DMS79 treated with DMSO at 0.1 percent for 48 hours (cell line): ENCODE measurements around the gene LGR6.
A peak's percentile ranks its signal among the peaks of the same experiment; 100 is the strongest.
"Not testable (repeated sequence)": the region's sequence is repeated elsewhere in the genome, so short reads cannot be mapped to it uniquely, and the experiment has no call there.

ENCODE experiments used
- DNase-seq: peaks from one replicate; lab custom pipeline; 2025; lab: John Stamatoyannopoulos, UW

LGR6 gene

GRCh38 chr1:202176949-202177927 is 16.4 kb upstream of the LGR6 start:
- DNase-seq = no peak

GRCh38 chr1:202179828-202180750 is 13.5 kb upstream of the LGR6 start:
- DNase-seq = no peak

GRCh38 chr1:202180751-202181139 is 12.9 kb upstream of the LGR6 start:
- DNase-seq = not testable (repeated sequence)

- no peak for DNase-seq
Observed at GRCh38 chr1:202181586-202181985, 12.0 kb upstream of the LGR6 start.

GRCh38 chr1:202182040-202182877 is 11.3 kb upstream of the LGR6 start:
- no peak for DNase-seq

GRCh38 chr1:202184750-202185460 is 8.7 kb upstream of the LGR6 start:
- peak; percentile 6 for DNase-seq

- DNase-seq = no peak
Observed at GRCh38 chr1:202186327-202186726, 7.3 kb upstream of the LGR6 start.

GRCh38 chr1:202187041-202187671 is 6.4 kb upstream of the LGR6 start:
- DNase-seq = peak; percentile 68

- DNase-seq = no peak
Observed at GRCh38 chr1:202187697-202188407, 5.7 kb upstream of the LGR6 start.

GRCh38 chr1:202189001-202189790 is 4.4 kb upstream of the LGR6 start:
- DNase-seq = peak; percentile 21

GRCh38 chr1:202189918-202190715 is 3.5 kb upstream of the LGR6 start:
- DNase-seq = no peak

GRCh38 chr1:202191391-202191790 is 2.2 kb upstream of the LGR6 start:
- DNase-seq = not testable (repeated sequence)

GRCh38 chr1:202192770-202193613 is 607 bp upstream of the LGR6 start:
- DNase-seq = peak; percentile 71

- no peak for DNase-seq
Observed at GRCh38 chr1:202194328-202194648, 689 bp downstream of the LGR6 start.

GRCh38 chr1:202197653-202198365 is 4.2 kb downstream of the LGR6 start:
- no peak for DNase-seq

GRCh38 chr1:202198366-202198724 is 4.7 kb downstream of the LGR6 start:
- no peak for DNase-seq
